Kidney epithelial cell (primary cell): Measurements from ENCODE around the gene SSH3. TPM values are rescaled to one million over a fixed set of nuclear protein-coding genes. Genes with fewer than 3 reads are reported as not detected.

ENCODE experiments used
- DNase-seq: peaks from one replicate; pipeline ENCODE4 v3.0.0-alpha.2; 2010; ENCODE audit warnings: low read depth
- H3K27me3 ChIP-seq: 2 replicates; pipeline ENCODE4 v1.6.0; 2011; ENCODE audit warnings: low read length; ENCODE audit not compliant: control insufficient read depth, insufficient read depth
- H3K36me3 ChIP-seq: 2 replicates; pipeline ENCODE4 v1.5.1; 2011; ENCODE audit warnings: low read length; ENCODE audit not compliant: control insufficient read depth, insufficient read depth
- H3K4me3 ChIP-seq: 2 replicates; pipeline ENCODE4 v1.5.1; 2011; ENCODE audit warnings: low read depth, mild to moderate bottlenecking, control low read depth, low read length
- total RNA-seq: library from RNA; depleted of rRNA; stranded (reverse); fragments of >200 nt; gene quantifications from 2 replicates; pipeline ENCODE4 v1.2.3, GENCODE V29; 2015
- TF ChIP-seq, protein P1 (sequence below): IDR thresholded peaks from 2 replicates; pipeline ENCODE4 v1.5.1; 2011; ENCODE audit warnings: mild to moderate bottlenecking, moderate library complexity, low read length, control low read depth, inconsistent platforms; ENCODE audit not compliant: insufficient read depth, poor library complexity, severe bottlenecking

Gene SSH3
- total RNA-seq, 1 donor from 2014 or later, result 39.9 TPM

DNA sequence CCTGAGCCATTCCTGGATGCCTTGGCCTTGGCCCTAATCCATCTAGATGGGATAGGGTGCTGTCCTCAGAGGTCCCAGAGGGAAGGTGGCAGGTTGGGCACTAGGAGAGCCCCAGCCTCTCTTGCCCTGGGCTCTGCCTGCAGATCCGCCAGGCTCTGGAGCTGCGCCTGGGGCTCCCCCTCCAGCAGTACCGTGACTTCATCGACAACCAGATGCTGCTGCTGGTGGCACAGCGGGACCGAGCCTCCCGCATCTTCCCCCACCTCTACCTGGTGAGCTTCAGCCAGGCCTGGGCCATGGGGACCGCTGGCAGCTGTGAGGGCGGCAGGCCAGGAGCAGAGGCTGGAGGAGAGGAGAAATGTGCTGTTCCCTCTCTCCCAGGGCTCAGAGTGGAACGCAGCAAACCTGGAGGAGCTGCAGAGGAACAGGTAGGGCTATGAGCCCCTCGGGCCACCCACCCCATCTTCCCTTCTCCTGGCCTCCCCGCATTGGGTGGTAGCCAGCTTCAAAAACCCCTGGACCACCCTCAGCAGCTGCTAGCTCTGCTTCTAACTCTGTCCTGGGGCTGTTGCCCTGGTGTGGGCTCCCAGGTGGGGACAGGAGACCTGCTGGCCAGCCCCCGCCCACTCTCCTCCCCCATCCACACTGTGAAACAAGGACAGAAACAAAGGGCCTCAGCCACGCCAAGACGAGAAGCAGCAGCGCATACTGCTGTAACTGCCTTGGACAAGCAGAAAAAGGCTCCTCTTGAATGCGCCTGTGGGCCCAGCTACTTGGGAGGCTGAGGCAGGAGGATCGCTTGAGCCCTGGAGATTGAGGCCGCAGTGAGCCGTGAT, 4.9 kb downstream of the SSH3 start:
- TF ChIP-seq, protein P1, sequence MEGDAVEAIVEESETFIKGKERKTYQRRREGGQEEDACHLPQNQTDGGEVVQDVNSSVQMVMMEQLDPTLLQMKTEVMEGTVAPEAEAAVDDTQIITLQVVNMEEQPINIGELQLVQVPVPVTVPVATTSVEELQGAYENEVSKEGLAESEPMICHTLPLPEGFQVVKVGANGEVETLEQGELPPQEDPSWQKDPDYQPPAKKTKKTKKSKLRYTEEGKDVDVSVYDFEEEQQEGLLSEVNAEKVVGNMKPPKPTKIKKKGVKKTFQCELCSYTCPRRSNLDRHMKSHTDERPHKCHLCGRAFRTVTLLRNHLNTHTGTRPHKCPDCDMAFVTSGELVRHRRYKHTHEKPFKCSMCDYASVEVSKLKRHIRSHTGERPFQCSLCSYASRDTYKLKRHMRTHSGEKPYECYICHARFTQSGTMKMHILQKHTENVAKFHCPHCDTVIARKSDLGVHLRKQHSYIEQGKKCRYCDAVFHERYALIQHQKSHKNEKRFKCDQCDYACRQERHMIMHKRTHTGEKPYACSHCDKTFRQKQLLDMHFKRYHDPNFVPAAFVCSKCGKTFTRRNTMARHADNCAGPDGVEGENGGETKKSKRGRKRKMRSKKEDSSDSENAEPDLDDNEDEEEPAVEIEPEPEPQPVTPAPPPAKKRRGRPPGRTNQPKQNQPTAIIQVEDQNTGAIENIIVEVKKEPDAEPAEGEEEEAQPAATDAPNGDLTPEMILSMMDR, result no peak
- DNase-seq, result no peak
- H3K4me3 ChIP-seq, result no peak overlapping the region
- no peaks in the 10 kb centered on the region for H3K36me3 ChIP-seq
- no peaks in the 10 kb centered on the region for H3K27me3 ChIP-seq

DNA sequence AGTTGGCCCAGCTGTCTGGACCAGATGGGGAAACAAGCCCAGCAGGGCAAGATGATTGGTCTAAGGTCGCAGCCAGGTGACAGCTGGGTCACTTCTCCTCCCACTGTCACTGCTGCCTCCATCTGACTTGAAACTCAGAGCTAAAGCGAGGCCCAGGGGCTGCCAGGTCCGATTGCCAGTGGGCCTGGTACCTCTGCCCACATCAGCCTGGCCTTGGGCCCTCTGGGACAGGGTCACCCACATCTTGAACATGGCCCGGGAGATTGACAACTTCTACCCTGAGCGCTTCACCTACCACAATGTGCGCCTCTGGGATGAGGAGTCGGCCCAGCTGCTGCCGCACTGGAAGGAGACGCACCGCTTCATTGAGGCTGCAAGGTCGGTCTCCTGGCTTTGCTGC, 5.8 kb downstream of the SSH3 start:
- H3K27me3 ChIP-seq, result no peaks in the 10 kb centered on the region
- DNase-seq, result no peak
- no peaks in the 10 kb centered on the region for H3K36me3 ChIP-seq
- TF ChIP-seq, protein P1, result no peak
- H3K4me3 ChIP-seq, result no peak overlapping the region

DNA sequence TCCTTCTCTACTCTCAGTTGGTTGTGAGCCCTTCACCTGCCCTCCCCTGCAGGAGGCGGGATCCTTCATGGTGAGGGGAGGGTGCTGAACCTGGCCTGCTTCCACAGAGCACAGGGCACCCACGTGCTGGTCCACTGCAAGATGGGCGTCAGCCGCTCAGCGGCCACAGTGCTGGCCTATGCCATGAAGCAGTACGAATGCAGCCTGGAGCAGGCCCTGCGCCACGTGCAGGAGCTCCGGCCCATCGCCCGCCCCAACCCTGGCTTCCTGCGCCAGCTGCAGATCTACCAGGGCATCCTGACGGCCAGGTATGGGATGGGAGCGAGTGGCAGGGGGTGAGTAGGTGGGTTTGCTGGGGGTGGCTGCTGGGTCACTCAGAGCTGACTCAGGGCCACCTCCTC, 6.3 kb downstream of the SSH3 start:
- TF ChIP-seq, protein P1, result no peak
- H3K36me3 ChIP-seq, result no peaks in the 10 kb centered on the region
- no peak for DNase-seq

DNA sequence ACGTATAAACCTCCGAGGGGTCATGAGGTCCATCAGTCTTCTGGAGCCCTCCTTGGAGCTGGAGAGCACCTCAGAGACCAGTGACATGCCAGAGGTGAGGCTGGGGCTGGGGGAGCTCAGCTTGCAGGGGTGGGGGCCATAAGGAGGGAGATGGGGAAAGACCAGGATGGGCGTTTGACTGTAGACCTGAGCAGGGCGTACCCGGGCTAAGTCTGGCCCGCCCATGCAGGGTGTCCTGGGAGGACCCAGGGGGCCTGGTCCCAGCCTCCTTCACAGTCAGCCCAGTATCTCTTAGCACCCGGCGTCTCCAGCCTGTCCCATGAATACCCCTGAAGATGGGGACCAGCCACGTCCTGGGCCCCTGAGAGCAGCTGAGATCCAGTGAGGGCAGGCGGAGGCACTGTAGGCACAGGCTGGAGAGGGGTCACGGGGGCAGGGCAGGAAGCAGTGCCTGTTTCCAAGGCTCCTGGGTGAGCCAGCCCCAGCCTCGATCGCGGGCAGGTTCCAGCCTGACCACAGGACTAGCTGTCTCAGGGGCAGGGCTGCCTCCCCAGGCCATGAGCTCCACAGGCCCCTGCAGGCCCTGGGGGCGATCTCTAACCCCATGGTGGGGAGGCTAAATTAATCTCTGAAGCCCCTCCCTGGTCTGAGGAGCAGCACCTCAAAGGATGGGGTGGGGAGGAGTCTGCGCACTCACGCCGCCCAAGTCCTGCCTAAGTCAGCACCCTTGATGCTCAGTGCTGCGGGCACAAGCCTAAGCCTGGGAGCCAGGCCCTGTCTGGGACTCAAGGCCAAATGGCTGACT, 7.1 kb downstream of the SSH3 start:
- H3K27me3 ChIP-seq, result no peaks in the 10 kb centered on the region

More for the DNA sequence above, 6.3 kb downstream of the SSH3 start:
- Histone ChIP-seq H3K4me3 (no peak overlapping the region), H3K27me3 (no peaks in the 10 kb centered on the region)

DNA sequence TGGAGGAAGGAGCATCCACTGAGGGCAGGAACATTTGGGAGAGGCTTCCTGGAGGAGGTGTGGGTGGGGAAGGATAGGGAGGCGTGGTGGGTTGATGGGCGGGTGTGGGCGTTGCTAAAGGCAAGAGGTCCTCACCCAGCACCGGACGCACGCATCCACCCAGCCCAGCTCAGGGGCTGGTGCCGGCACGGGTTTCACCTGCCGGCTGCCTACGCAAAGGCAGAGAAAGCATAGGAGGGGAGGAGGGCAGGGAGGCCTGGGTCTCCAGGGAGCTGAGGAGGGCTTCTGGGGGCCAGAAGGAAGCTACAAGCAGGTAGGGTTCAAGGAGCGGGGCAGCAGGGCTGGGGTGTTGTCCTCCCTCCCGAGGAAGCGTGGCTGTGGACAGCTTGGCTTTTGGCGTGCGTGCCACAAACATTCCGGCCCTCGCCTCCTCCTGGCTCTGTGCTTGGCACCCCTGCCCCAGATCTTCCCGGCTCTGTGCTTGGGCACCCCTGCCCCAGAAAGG, 7.8 kb downstream of the SSH3 start:
- no peaks in the 10 kb centered on the region for H3K27me3 ChIP-seq
- H3K36me3 ChIP-seq, result no peaks in the 10 kb centered on the region
- TF ChIP-seq, protein P1, result no peak
- DNase-seq, result no peak
- no peak overlapping the region for H3K4me3 ChIP-seq

More for the DNA sequence above, 7.1 kb downstream of the SSH3 start:
- TF ChIP-seq, protein P1, result no peak
- H3K4me3 ChIP-seq, result no peak overlapping the region
- no peak for DNase-seq
- no peaks in the 10 kb centered on the region for H3K36me3 ChIP-seq
